NOMO-1 treated with dmso at 0.1 percent for 144 hours (cell line): ENCODE data around the gene DCX.

ENCODE experiments used
- DNase-seq: peaks from one replicate; lab custom pipeline; 2025; ENCODE audit not compliant: unreplicated experiment; lab: John Stamatoyannopoulos, UW

The DCX gene

GRCh38 chrX:111319451-111319850 is 92.5 kb downstream of the DCX start:
- no peak for DNase-seq

GRCh38 chrX:111318901-111319300 is 93.1 kb downstream of the DCX start:
- DNase-seq, result no peak

- no peak for DNase-seq
Measured at GRCh38 chrX:111309083-111309482, 102.9 kb downstream of the DCX start.

- DNase-seq, result no peak
Measured at GRCh38 chrX:111308039-111308438, 104.0 kb downstream of the DCX start.

- DNase-seq, result no peak
Measured at GRCh38 chrX:111302284-111302683, 109.7 kb downstream of the DCX start.

- DNase-seq, result no peak
Measured at GRCh38 chrX:111288841-111289240, 123.2 kb downstream of the DCX start.

- no peak for DNase-seq
Measured at GRCh38 chrX:111284631-111285293, 127.2 kb downstream of the DCX start.

GRCh38 chrX:111283446-111283845 is 128.5 kb downstream of the DCX start:
- no peak for DNase-seq

GRCh38 chrX:111282991-111283390 is 129.0 kb downstream of the DCX start:
- DNase-seq, result no peak

- no peak for DNase-seq
Measured at GRCh38 chrX:111282139-111282538, 129.9 kb downstream of the DCX start.

GRCh38 chrX:111270339-111270738 is 141.7 kb downstream of the DCX start, which contains the start of gene CAPN6:
CAPN6 (minus strand) TSS chrX:111270483; CDS start chrX:111263936, 6,547 bp downstream.
- no peak for DNase-seq

- no peak for DNase-seq
Measured at GRCh38 chrX:111268506-111268905, 143.5 kb downstream of the DCX start.

GRCh38 chrX:111265486-111265885 is 146.5 kb downstream of the DCX start:
- no peak for DNase-seq

GRCh38 chrX:111264385-111264784 is 147.6 kb downstream of the DCX start:
- DNase-seq, result no peak

- no peak for DNase-seq
Measured at GRCh38 chrX:111262086-111262485, 149.9 kb downstream of the DCX start.

GRCh38 chrX:111260451-111260850 is 151.5 kb downstream of the DCX start:
- no peak for DNase-seq

GRCh38 chrX:111259559-111259958 is 152.4 kb downstream of the DCX start:
- no peak for DNase-seq

GRCh38 chrX:111257733-111258132 is 154.3 kb downstream of the DCX start:
- no peak for DNase-seq

- no peak for DNase-seq
Measured at GRCh38 chrX:111254896-111255693, 156.9 kb downstream of the DCX start.

- DNase-seq, result no peak
Measured at GRCh38 chrX:111244235-111244750, 167.7 kb downstream of the DCX start.
